Right lobe of liver (tissue), 6 donors: Measurements from ENCODE around the gene TRPM5. TPM values are rescaled to one million over a fixed set of nuclear protein-coding genes. Genes with fewer than 3 reads are reported as not detected.
A peak's percentile ranks its signal among the peaks of the same experiment; 100 is the strongest.

Experiments used
- ATAC-seq, 4 donors: fragments of 200-7000 bp; cut with Tn5 transposase; one replicate each; pipeline ENCODE4 v1.9.1; 2020; ENCODE audit warnings: mild to moderate bottlenecking in 4 of 4, moderate library complexity in 4 of 4
- DNase-seq, 3 donors: peaks; one replicate each; pipeline ENCODE4 v3.0.0-alpha.2; 2020
- H3K27ac ChIP-seq, 3 donors: fragments of 200-600 bp; one replicate each; pipeline ENCODE4 v1.8.0; 2022
- H3K27me3 ChIP-seq, 2 donors: fragments of 200-600 bp; one replicate each; pipeline ENCODE4 v1.8.0; 2022
- H3K36me3 ChIP-seq, 4 donors: fragments of 200-600 bp; sonication (generic) in 1 of 4; one replicate each; pipeline versions ENCODE4 v1.5.1 to v1.8.0; 2017 to 2022; ENCODE audit warnings: control low read depth in 1 of 4
- H3K4me1 ChIP-seq, 4 donors: fragments of 200-600 bp; sonication (generic) in 1 of 4; one replicate each; pipeline versions ENCODE4 v1.5.1 to v1.8.0; 2017 to 2022; ENCODE audit warnings: control low read depth in 1 of 4
- H3K4me3 ChIP-seq, 3 donors: fragments of 200-600 bp; one replicate each; pipeline ENCODE4 v1.8.0; 2022
- H3K9me3 ChIP-seq, 4 donors: fragments of 200-600 bp; sonication (generic) in 1 of 4; one replicate each; pipeline versions ENCODE4 v1.5.1 to v1.8.0; 2017 to 2022; ENCODE audit warnings: control low read depth in 1 of 4
- CTCF ChIP-seq, 4 donors: fragments of 200-600 bp in 3 of 4; fragments of 450-650 bp in 1 of 4; IDR thresholded peaks; one replicate each; pipeline versions ENCODE4 v1.5.1 to v1.8.0; 2016 to 2022; ENCODE audit warnings: antibody characterized with exemption in 4 of 4, mild to moderate bottlenecking in 2 of 4
- POLR2A ChIP-seq: fragments of 450-650 bp; IDR thresholded peaks from one replicate; pipeline ENCODE4 v1.6.1; 2017; ENCODE audit warnings: antibody characterized with exemption, mild to moderate bottlenecking
- WGBS: methylation state at CpG from one replicate; pipeline ENCODE4 v1.1.6; 2018; ENCODE audit warnings: low coverage, low lambda C conversion rate; ENCODE audit not compliant: insufficient coverage; ENCODE audit errors: missing lambda C conversion rate; 5-methylcytosine and 5-hydroxymethylcytosine counted together
- intact Hi-C, 2 donors: fragments of 100-400 bp; cut with DNase I; formaldehyde crosslinking; loops; one replicate each; pipeline versions ENCODE4 v1.11.2 to v1.14.1; 2022
- total RNA-seq, 6 experiments: library from RNA; depleted of rRNA in 2 of 6; stranded (reverse); fragments of >200 nt in 2 of 6; fragmentation: NEBNext Ultra II Directional in 3 of 6; extraction: Animal tissue kit (Norgen Biotek cat#: 25700) in 3 of 6; gene quantifications; one replicate each; pipeline versions ENCODE4 v1.1.0 to v1.2.4, GENCODE V29; 2016 to 2023
- donor health status: DM: no; HTN: yes; CAD: no.
- donor health status: DM: no; HTN: no; CAD: no.
- donor health status: DM: no; HTN: no; CAD: no.
- donor health status: DM: no; HTN: yes; CAD: no.
- donor health status: DM: no; HTN: yes; CAD: no.

The TRPM5 gene
- total RNA-seq, 6 experiments from 2014 or later, result not detected

- Histone ChIP-seq H3K27me3 (no peaks in the 10 kb centered on the region), H3K27ac (no peak overlapping the region), H3K9me3 (no peaks in the 10 kb centered on the region), H3K4me3 (no peak overlapping the region), H3K36me3 (no peaks in the 10 kb centered on the region), H3K4me1 (no peaks in the 10 kb centered on the region)
- intact Hi-C loops, result no loop called here
- 86% methylated on average over 1 of the region's 27 CpGs for WGBS
- no peak for TF ChIP-seq CTCF (IDR thresholded peaks at IDR 0.05)
- TF ChIP-seq POLR2A, result no peak
- no peak for DNase-seq
- ATAC-seq, result peak in 1 of 4 donors; percentile 9
Measured at GRCh38 chr11:2473361-2474058, 29.2 kb upstream of the TRPM5 start.

- DNase-seq, result no peak
- H3K36me3 ChIP-seq, result no peaks in the 10 kb centered on the region
- ATAC-seq, result no peak
- intact Hi-C loops, result no loop called here
- no peak overlapping the region for H3K4me3 ChIP-seq
- TF ChIP-seq POLR2A, result no peak
- no peak for TF ChIP-seq CTCF (IDR thresholded peaks at IDR 0.05)
- no peaks in the 10 kb centered on the region for H3K4me1 ChIP-seq
- H3K9me3 ChIP-seq, result no peaks in the 10 kb centered on the region
- H3K27ac ChIP-seq, result no peak overlapping the region
- 0% methylated on average over 1 of the region's 8 CpGs for WGBS
- no peaks in the 10 kb centered on the region for H3K27me3 ChIP-seq
Measured at GRCh38 chr11:2472428-2473186, 28.3 kb upstream of the TRPM5 start.

GRCh38 chr11:2471804-2472096, 27.4 kb upstream of the TRPM5 start:
- ATAC-seq, result no peak
- intact Hi-C loops, result no loop called here
- Histone ChIP-seq H3K9me3 (no peaks in the 10 kb centered on the region), H3K27me3 (no peaks in the 10 kb centered on the region), H3K4me1 (no peaks in the 10 kb centered on the region), H3K4me3 (no peak overlapping the region), H3K36me3 (no peaks in the 10 kb centered on the region), H3K27ac (no peak overlapping the region)
- WGBS, result 80% methylated on average over 6 of the region's 6 CpGs
- no peak for DNase-seq
- TF ChIP-seq POLR2A (no peak), CTCF (IDR thresholded peaks at IDR 0.05) (no peak)

- DNase-seq (no peak), ATAC-seq (no peak)
- WGBS, result 46% methylated on average over 4 of the region's 17 CpGs
- TF ChIP-seq POLR2A, result no peak
- Histone ChIP-seq H3K4me3 (no peak overlapping the region), H3K9me3 (no peaks in the 10 kb centered on the region), H3K36me3 (no peaks in the 10 kb centered on the region), H3K4me1 (no peaks in the 10 kb centered on the region), H3K27ac (no peak overlapping the region), H3K27me3 (no peaks in the 10 kb centered on the region)
- intact Hi-C loops, result no loop called here
Measured at GRCh38 chr11:2471048-2471803, 26.9 kb upstream of the TRPM5 start.

GRCh38 chr11:2470495-2470894, 26.2 kb upstream of the TRPM5 start:
- H3K4me1 ChIP-seq, result no peaks in the 10 kb centered on the region
- no peaks in the 10 kb centered on the region for H3K9me3 ChIP-seq
- intact Hi-C loops, result no loop called here
- H3K4me3 ChIP-seq, result no peak overlapping the region
- no peaks in the 10 kb centered on the region for H3K36me3 ChIP-seq
- no peak for DNase-seq
- no peak for ATAC-seq
- no peak for TF ChIP-seq POLR2A
- TF ChIP-seq CTCF (IDR thresholded peaks at IDR 0.05), result no peak
- H3K27ac ChIP-seq, result no peak overlapping the region
- WGBS, result 41% methylated on average over 7 of the region's 7 CpGs
- no peaks in the 10 kb centered on the region for H3K27me3 ChIP-seq
